HG03439 (cell line): ENCODE results near the gene BNC2.

Source experiments
- ATAC-seq: cut with Tn5 transposase; IDR thresholded peaks from one replicate; pipeline ENCODE4 v1.9.1; 2021; ENCODE audit warnings: mild to moderate bottlenecking, moderate library complexity; ENCODE audit not compliant: unreplicated experiment

The BNC2 gene

DNA sequence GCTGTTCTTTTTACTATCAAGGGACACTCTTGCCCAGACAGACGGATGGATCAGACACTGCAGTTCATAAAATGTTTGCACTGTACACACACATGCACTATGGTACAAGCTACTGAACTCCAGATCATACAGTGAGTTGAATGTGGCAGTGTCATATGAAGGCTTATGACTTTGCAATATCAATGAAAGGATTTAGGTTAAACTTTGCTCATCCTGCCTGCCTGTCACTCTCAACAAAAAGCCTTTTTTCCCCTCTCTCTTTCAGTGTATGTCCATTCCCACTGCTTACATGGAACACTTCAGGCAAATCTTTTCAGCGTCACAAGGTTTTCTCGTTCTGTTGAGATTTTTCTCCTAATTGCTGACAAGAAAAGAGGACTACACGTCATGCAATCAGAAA is 97.4 kb downstream of the BNC2 start:
- no peak for ATAC-seq

GRCh38 chr9:16771356-16771755 is 99.1 kb downstream of the BNC2 start:
- ATAC-seq, result no peak

DNA sequence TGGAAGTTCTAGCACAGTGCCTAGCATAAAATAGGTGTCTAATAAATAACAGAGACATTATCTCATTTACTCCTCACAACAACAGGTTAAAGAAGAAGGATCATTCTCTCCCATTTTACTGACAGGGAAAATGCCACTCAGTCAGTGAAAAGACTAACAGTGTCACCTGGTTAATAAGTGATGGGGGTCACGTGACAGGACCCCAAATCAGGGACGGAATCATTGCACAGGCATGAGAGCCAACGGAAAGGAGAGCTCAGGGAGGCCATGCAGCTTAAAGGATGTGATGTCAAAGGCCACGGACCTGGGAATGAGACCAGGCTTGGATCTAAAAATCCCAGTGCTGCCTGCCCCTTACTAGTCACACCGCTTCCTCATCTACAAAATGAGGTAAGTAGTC is 101.2 kb downstream of the BNC2 start:
- no peak for ATAC-seq

GRCh38 chr9:16768816-16769215 is 101.7 kb downstream of the BNC2 start:
- no peak for ATAC-seq

- no peak for ATAC-seq
These were observed 103.1 kb downstream of the BNC2 start for GRCh38 chr9:16767366-16767765.

DNA sequence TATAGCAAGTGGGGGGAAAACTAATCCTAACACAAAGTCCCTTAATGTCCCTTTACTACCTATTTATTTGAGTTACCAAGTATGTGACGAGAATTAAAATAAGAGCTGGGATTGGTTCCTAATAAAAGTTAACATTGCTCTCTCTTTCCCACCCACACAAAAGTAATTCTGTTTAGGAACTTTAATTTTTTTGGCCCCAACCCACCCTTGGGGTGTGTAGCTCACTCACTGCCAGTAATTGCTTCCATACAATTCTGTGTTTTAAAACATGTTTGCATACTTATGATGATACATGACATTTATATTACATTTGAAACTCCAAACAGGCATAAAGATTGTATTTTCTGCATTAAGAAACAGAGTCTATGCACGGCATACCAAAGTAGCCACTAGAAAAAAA is 106.5 kb downstream of the BNC2 start:
- no peak for ATAC-seq

GRCh38 chr9:16755467-16756160 is 114.9 kb downstream of the BNC2 start:
- ATAC-seq, result no peak

GRCh38 chr9:16754662-16755061 is 115.8 kb downstream of the BNC2 start:
- no peak for ATAC-seq

DNA sequence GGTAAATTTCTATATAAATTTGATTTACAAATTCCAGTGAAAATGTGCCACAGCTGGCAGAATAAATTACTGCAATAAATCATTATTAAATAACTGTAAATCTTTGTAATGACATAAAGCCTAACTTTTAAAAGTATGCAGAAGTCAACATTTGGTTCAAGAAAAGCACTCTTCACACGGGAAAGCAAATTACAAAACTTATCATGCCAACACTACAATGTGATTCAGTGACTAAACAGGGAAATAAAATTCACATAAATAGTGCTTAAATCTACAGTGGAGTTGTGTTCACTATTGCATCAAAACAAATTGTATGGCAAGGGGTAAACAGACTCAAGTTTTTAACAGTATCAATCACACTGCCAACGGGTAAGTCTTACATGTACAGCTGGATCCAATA is 117.2 kb downstream of the BNC2 start:
- ATAC-seq, result no peak

- ATAC-seq, result no peak
These were observed 117.9 kb downstream of the BNC2 start for GRCh38 chr9:16752601-16753000.

GRCh38 chr9:16750553-16750952 is 119.9 kb downstream of the BNC2 start:
- ATAC-seq, result no peak

GRCh38 chr9:16745359-16745758 is 125.1 kb downstream of the BNC2 start:
- ATAC-seq, result no peak

DNA sequence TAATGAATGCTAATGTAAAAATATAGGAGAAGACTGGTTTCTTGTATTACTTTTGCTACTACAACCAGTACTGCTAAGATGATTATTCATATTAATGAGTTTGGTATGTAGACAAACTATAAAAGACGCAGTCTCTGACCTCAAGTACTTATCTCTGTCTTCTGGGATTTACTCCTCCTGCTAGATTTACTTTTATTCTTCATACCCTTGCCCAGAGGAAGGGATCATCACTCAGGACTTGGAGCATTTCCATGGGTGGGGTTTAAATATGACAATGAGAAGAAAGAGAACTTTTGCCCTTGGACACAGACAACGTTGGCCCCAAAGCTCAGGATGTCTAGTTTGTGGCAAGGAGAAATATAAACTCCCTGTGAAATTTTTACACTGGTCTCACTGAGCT is 126.1 kb downstream of the BNC2 start:
- ATAC-seq, result no peak

DNA sequence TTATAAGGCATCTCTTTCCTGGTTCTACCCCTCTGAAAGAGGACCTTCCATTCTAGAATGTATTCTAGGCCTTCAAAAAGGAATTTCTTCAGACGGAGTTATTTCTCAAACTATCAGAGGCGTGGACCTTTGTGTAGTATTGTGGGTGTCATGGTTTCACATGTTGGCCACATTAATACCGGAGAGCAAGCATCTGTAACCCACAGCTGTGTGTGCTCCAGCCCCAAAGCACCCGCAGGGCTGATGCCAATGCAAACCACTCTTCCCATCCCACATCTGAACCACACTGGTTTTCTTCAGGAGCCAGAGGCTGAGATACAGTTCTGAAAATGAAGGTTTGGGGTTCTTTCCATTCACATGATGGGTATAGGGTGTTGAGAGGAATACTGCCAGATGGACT is 127.1 kb downstream of the BNC2 start:
- no peak for ATAC-seq

- no peak for ATAC-seq
These were observed 135.5 kb downstream of the BNC2 start for GRCh38 chr9:16735001-16735400.

GRCh38 chr9:16732546-16732945 is 137.9 kb downstream of the BNC2 start:
- ATAC-seq, result no peak

- no peak for ATAC-seq
These were observed 140.3 kb downstream of the BNC2 start for GRCh38 chr9:16730162-16730561.

- ATAC-seq, result no peak
These were observed 140.8 kb downstream of the BNC2 start for GRCh38 chr9:16729651-16730050.

DNA sequence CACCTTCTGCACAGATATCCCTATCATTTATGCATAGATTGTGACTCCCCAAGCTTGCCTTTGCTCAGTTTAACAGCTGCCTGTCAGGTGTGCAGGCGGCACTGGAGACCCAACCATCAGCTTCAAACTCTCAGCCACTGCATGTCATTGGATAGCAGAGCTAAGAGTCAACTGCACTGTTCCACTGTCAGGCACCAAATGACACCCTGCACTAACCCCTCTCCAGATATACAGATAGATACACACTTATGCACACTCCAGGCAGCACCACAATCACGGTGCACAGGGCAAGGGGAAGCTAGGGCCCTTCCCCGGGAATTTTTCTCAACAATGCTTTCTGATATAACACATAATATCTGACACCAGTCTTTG is 142.3 kb downstream of the BNC2 start:
- ATAC-seq, result no peak

DNA sequence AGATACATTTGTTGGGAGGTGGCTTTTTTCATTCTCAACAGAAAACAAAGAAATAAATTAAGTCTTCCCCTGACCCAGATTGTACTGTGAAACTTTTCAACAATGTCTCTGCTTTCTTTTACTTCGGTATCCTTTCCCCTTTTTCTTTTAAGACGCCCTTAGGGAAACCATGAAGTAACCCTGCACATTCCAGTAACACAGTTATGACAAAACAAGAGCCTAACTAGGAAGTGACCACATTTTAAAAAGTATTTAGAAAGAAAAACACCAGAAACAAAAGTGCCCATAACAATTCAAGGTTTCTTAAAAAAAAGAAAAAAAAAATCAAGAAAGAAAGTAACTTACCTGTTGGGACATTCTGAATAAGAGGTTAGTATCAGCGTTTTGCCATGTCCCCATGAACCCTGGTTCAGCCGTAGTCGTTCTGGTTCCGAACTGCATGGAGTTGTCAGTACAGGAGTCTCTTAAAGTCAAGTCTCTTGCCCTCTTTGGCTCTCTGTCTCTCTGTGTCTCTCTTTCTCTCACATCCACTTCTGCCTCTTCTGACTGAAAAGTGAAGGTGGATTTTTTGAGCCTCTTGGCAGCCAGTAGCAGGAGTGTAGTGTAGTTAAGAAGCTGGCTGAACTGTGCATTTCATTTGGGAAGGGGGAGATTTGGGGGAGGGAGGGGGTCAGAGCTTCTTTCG is 142.9 kb downstream of the BNC2 start:
- no peak for ATAC-seq

- no peak for ATAC-seq
These were observed 143.6 kb downstream of the BNC2 start for GRCh38 chr9:16726718-16727451.

DNA sequence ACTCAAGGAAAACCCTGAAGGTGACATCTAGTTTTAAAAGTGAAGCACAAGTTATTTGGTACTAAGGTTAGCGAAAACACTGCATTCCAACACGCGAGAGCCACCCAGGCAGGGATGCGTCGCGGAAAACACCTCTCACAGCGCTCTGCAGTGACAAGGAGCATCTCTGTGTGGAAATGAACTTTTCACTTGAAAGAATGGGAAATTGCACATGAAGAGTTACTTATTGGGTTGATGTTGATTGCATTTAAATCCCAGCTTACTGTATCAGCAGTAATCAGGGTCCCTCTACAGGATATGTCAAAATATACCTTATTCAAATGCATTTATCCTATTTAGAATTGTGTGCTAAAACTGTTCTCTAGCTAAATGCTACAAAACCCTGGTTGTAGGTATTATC is 144.4 kb downstream of the BNC2 start:
- ATAC-seq, result no peak
